ENCODE results near the gene C12orf57.
A peak's percentile ranks its signal among the peaks of the same experiment; 100 is the strongest.

C12orf57 gene

DNA sequence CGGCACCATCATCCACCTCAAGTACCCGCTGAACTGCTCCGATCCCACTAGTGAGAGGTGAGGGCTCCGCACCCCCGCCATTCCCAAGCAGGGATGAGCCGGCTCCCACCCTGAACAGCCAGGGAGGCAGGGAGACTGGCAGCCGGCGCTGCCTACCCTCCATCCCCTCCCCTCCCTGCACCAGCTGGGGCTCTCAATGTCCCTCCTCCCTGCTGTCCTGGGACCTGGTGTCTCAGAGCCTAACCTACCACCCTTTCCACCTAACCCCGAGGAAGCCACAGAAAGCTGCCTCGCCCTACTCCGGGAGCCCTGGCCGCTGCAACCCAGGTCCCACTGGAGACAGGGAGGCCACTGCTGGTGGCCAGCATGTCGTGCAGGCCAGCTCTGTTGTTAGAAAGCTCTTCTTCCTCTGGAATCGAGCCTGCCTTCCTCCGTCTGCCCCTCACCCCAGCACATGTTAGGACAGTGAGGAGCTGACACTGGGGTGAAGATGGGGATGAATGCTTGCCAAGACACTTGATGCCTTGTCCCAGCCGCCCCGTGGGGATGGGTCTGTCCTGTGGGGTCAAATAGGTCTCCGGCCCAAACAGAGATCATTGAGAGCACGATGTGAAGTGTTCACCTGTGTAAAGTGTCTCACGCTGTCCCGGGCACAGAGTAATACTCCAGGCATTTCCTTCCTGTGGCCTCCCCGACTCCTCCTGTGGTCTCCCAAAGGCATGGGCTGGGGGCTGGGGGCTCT lies 8.5 kb downstream of the C12orf57 start:
- no peak for DNase-seq (ENCODE audit: low read depth in 1 of 2, low spot score in 1 of 2)

DNA sequence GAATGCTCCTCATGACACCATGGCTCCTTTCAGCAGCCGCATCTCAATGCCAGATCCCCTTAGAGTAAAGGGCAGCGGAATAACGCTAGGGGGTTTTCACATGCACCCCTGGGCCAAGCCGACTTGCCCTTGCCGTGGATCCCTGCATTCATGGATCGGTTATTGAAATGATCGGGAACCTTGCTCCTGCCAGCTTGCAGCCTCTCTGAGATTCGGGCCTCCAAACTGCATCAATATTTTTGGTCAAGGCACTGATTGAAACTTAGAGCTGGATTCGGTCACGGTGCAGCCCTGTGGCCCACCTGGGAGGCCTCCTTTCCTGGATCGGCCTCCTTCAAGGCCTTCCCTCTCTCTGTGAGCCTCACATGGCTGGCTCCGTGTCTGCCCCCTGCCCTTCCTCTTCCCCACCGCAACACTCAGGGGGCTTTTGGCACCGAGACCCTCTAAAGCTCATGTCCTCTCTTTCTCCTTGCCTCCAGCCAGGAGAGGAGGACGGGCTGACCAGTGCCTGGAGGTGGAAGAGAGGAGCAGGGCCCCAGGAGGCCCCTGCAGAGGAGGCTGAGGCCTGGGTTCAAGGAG lies 9.1 kb downstream of the C12orf57 start:
- DNase-seq (ENCODE audit: low read depth in 1 of 2, low spot score in 1 of 2), result no peak

DNA sequence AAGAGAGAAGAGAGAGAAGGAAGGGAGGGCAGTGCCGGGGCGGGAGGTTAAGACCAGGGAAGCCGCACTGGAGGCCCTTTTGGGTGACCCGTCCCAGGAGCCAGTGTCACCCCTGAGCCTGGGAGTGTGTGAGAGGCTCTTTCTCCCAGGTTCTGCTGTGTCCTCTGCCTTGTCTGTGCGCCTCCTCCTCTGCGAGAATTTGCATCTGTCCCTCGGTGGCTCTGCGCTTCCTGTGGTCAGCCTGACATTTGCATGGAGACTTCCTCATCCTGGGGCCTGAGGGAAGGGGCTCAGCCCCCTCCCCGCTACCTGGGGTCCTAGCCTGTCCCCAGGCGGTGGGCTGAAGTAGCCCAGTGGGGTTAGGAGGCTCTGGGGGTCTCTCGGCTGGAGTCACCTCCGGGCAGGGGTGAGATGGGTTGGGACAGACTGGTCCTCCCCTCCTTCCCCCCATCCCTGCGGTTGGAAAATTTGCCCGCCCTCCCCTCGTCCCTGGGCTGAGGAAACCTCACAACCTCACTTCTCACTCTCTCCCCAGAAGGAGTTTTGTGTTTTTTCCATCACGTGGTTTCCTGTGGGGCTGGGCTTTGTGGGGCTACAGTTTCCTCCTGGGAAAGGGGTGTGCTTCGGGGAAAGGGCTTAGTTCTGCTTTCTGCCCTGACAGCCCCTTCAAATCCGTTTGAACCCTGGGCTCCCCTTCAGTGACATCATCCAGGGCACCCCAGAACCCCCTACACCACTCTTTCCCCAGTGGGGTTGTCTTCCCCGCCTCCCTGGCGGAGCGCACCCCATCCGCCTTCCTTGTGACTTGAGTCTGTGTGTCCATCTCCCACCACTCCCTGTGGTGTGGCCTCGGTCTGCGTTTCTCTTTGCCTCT lies 9.9 kb downstream of the C12orf57 start:
- DNase-seq (ENCODE audit: low read depth in 1 of 2, low spot score in 1 of 2), result peak; percentile 46 to 73

- no peak for DNase-seq (ENCODE audit: low read depth in 1 of 2, low spot score in 1 of 2)
Observed at GRCh38 chr12:6954316-6955107, 10.7 kb downstream of the C12orf57 start.

DNA sequence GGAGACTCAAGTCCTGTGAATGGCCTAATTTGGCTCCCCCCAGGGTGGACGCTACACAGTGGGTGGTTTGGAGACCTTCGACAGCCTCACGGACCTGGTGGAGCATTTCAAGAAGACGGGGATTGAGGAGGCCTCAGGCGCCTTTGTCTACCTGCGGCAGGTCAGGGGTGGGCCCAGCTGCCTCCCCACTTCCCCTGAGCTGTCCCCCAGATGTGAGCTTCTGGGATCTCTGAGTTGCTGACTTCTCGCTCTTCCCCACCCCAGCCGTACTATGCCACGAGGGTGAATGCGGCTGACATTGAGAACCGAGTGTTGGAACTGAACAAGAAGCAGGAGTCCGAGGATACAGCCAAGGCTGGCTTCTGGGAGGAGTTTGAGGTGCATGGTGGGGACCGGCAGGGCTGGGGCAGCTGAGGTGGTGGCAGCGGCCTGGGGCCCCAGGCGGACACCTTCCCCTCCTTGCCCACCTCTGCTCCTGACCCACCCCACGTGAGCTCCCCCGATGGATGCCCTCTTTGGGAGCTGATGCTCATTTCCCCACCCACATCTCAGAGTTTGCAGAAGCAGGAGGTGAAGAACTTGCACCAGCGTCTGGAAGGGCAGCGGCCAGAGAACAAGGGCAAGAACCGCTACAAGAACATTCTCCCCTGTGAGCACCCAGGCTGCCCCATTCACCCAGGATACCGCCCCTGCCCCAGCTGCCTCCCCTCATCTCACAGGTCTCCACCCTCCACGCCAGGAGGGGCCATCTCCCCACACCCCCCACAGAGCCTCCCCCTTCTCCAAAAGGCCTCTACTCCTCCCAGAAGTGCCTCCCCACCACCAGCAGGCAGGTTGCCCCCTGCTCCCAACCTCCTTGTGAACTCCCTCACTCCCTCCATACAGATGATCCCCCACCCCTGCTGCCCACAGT lies 11.5 kb downstream of the C12orf57 start:
- DNase-seq (ENCODE audit: low read depth in 1 of 2, low spot score in 1 of 2), result no peak

GRCh38 chr12:6956021-6956727 lies 12.4 kb downstream of the C12orf57 start:
- no peak for DNase-seq (ENCODE audit: low read depth in 1 of 2, low spot score in 1 of 2)

DNA sequence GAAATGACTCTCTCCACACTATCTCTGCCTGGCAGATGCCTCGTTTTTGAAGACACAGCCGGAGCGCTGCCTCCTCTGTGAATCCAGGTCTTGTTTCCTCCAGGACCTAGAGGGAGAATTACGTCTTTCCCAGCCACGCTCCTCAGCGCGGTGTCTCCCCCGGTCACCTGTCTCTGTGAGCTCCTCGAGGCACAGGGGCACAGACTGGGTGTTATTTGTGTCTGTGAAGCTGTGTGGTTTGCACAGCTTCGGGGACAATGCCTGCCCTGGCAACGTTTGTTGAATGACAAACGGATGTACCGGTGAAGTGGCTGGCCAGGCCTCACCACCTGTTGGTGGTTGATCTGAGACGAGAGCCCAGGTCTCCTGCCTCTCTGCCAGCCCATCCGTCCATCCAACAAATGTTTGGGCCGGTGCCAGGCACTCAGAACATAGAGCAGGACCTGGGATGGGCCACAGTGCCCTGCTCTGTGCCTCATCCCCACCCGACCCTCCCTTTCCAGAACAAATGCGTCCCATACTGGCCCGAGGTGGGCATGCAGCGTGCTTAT lies 13.4 kb downstream of the C12orf57 start:
- no peak for DNase-seq (ENCODE audit: low read depth in 1 of 2, low spot score in 1 of 2)

GRCh38 chr12:6957741-6958608 lies 14.2 kb downstream of the C12orf57 start:
- DNase-seq (ENCODE audit: low read depth in 1 of 2, low spot score in 1 of 2), result no peak

DNA sequence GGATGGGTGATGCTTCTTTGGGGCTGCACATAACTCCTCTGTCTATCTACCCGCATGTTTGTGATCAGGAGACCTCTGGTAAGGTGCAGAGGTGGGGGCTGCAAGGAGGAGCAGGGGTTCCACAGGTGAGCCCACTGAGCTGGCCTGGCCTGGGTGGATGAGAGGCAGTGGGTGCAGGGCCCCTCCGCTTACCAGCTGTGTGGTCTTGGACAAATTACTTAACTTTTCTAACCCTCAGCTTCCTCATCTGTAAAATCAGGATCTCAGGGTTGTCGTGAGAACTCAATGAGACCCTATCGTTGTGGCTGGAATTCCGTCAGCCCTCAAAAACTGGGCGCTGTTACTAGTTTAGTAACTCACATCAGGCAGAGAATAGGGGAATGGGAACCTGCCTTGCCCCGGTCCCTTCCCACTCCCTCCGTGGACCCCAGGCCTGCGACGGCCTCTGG lies 14.8 kb downstream of the C12orf57 start:
- DNase-seq (ENCODE audit: low read depth in 1 of 2, low spot score in 1 of 2), result no peak

- DNase-seq (ENCODE audit: low read depth in 1 of 2, low spot score in 1 of 2), result peak; percentile 44 to 51
Observed at GRCh38 chr12:6959058-6959804, 15.4 kb downstream of the C12orf57 start.

GRCh38 chr12:6959805-6960592 lies 16.2 kb downstream of the C12orf57 start:
- DNase-seq (ENCODE audit: low read depth in 1 of 2, low spot score in 1 of 2), result no peak

- no peak for DNase-seq (ENCODE audit: low read depth in 1 of 2, low spot score in 1 of 2)
Observed at GRCh38 chr12:6960593-6961277, 16.9 kb downstream of the C12orf57 start.

DNA sequence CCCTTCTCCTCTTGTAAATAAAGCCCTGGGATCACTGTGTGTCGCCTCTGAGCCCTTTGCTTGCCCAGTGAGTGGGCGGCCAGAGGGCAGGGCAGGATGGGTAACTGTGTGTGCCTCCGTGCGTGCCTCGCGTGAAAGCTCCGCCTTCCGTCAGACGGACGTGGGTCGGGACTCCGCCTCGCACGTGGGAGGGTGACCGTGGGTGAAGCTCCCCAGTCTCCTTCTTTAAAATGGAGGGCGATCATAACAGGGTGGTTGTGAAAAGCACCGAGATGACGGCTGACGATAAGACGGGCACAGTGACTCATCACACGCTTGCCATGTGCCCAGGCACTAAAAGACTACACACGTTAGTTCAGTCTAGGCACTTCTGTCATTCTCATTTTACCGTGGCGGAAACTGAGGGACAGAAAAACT lies 17.5 kb downstream of the C12orf57 start:
- DNase-seq (ENCODE audit: low read depth in 1 of 2, low spot score in 1 of 2), result peak; percentile 77 to 89

- no peak for DNase-seq (ENCODE audit: low read depth in 1 of 2, low spot score in 1 of 2)
Observed at GRCh38 chr12:6961695-6962284, 18.0 kb downstream of the C12orf57 start.

GRCh38 chr12:6962285-6963015 lies 18.6 kb downstream of the C12orf57 start:
- no peak for DNase-seq (ENCODE audit: low read depth in 1 of 2, low spot score in 1 of 2)

All from activated T-helper 1 cell treated with anti-CD3 and anti-CD28 coated beads, Interleukin-2, amount 50 U/mL, for 16 hours (primary cell).